22Rv1 (cell line): ENCODE results near the gene FBXW8.

Experiments used
- CTCF ChIP-seq: fragments of 450-650 bp; IDR thresholded peaks from 2 replicates; pipeline ENCODE4 v1.5.1; 2017; ENCODE audit warnings: mild to moderate bottlenecking
- ZFX ChIP-seq: fragments of 450-650 bp; IDR thresholded peaks from 2 replicates; pipeline ENCODE4 v1.6.1; 2017; ENCODE audit warnings: antibody characterized with exemption, borderline replicate concordance

GRCh38 chr12:117041798-117042170 lies 131.0 kb downstream of the FBXW8 start:
- TF ChIP-seq CTCF (no peak), ZFX (no peak)
